Measurements from ENCODE around the gene TMOD1.
"Not testable (repeated sequence)": the region's sequence is repeated elsewhere in the genome, so short reads cannot be mapped to it uniquely, and the experiment has no call there.

Gene TMOD1

GRCh38 chr9:97571664-97572063 lies 70.2 kb downstream of the TMOD1 start:
- DNase-seq = no peak

- DNase-seq = no peak
Measured at GRCh38 chr9:97572196-97572891, 70.9 kb downstream of the TMOD1 start.

- no peak for DNase-seq
Measured at GRCh38 chr9:97572892-97573365, 71.5 kb downstream of the TMOD1 start.

- DNase-seq = no peak
Measured at GRCh38 chr9:97573482-97574073, 72.1 kb downstream of the TMOD1 start.

GRCh38 chr9:97574101-97574571 lies 72.7 kb downstream of the TMOD1 start:
- DNase-seq = not testable (repeated sequence)

- not testable (repeated sequence) for DNase-seq
Measured at GRCh38 chr9:97574921-97575672, 73.6 kb downstream of the TMOD1 start.

- DNase-seq = no peak
Measured at GRCh38 chr9:97575673-97576200, 74.3 kb downstream of the TMOD1 start.

GRCh38 chr9:97577051-97577450 lies 75.6 kb downstream of the TMOD1 start:
- DNase-seq = no peak

GRCh38 chr9:97578846-97579245 lies 77.4 kb downstream of the TMOD1 start:
- no peak for DNase-seq

- DNase-seq = no peak
Measured at GRCh38 chr9:97579914-97580313, 78.4 kb downstream of the TMOD1 start.

- not testable (repeated sequence) for DNase-seq
Measured at GRCh38 chr9:97581590-97581989, 80.1 kb downstream of the TMOD1 start.

GRCh38 chr9:97584778-97585177 lies 83.3 kb downstream of the TMOD1 start:
- DNase-seq = not testable (repeated sequence)

- not testable (repeated sequence) for DNase-seq
Measured at GRCh38 chr9:97586909-97587308, 85.4 kb downstream of the TMOD1 start.

GRCh38 chr9:97591535-97591934 lies 90.1 kb downstream of the TMOD1 start:
- no peak for DNase-seq

- DNase-seq = no peak
Measured at GRCh38 chr9:97592126-97592525, 90.7 kb downstream of the TMOD1 start.

GRCh38 chr9:97593960-97594359 lies 92.5 kb downstream of the TMOD1 start:
- no peak for DNase-seq

GRCh38 chr9:97594381-97594921 lies 93.0 kb downstream of the TMOD1 start:
- peak; percentile 27 for DNase-seq

GRCh38 chr9:97596906-97597305 lies 95.4 kb downstream of the TMOD1 start:
- no peak for DNase-seq

- peak; percentile 53 for DNase-seq
Measured at GRCh38 chr9:97598461-97599288, 97.2 kb downstream of the TMOD1 start.

GRCh38 chr9:97599314-97599846 lies 97.9 kb downstream of the TMOD1 start:
- no peak for DNase-seq

GRCh38 chr9:97600531-97601227 lies 99.2 kb downstream of the TMOD1 start:
- no peak for DNase-seq
